Stomach smooth muscle (tissue), 2 donors: ENCODE results near the gene ZMIZ1.

ENCODE experiments used
- H3K27ac ChIP-seq: one replicate; pipeline ENCODE4 v1.7.0; 2013; ENCODE audit warnings: mild to moderate bottlenecking, low read length, inconsistent platforms
- H3K27me3 ChIP-seq, 2 donors: one replicate each; pipeline ENCODE4 v1.7.0; 2013; ENCODE audit warnings: low read length in 2 of 2; ENCODE audit not compliant: insufficient read depth in 2 of 2, control insufficient read depth in 1 of 2
- H3K36me3 ChIP-seq, 2 donors: one replicate each; pipeline ENCODE4 v1.7.0; 2013; ENCODE audit warnings: low read length in 2 of 2; ENCODE audit not compliant: control insufficient read depth in 2 of 2, insufficient read depth in 2 of 2
- H3K4me1 ChIP-seq: one replicate; pipeline ENCODE4 v1.7.0; 2013; ENCODE audit warnings: low read length; ENCODE audit not compliant: control insufficient read depth, insufficient read depth
- H3K4me3 ChIP-seq, 2 donors: one replicate each; pipeline ENCODE4 v1.7.0; 2013; ENCODE audit warnings: low read length in 2 of 2
- H3K9ac ChIP-seq, 2 donors: one replicate each; pipeline ENCODE4 v1.7.0; 2013; ENCODE audit warnings: low read length in 2 of 2, mild to moderate bottlenecking in 1 of 2
- H3K9me3 ChIP-seq, 2 donors: one replicate each; pipeline ENCODE4 v1.7.0; 2013; ENCODE audit warnings: low read length in 2 of 2; ENCODE audit not compliant: control insufficient read depth in 2 of 2
- donor health status: healthy.
- donor health status: Pancreatic carcinoma.

Gene ZMIZ1

DNA sequence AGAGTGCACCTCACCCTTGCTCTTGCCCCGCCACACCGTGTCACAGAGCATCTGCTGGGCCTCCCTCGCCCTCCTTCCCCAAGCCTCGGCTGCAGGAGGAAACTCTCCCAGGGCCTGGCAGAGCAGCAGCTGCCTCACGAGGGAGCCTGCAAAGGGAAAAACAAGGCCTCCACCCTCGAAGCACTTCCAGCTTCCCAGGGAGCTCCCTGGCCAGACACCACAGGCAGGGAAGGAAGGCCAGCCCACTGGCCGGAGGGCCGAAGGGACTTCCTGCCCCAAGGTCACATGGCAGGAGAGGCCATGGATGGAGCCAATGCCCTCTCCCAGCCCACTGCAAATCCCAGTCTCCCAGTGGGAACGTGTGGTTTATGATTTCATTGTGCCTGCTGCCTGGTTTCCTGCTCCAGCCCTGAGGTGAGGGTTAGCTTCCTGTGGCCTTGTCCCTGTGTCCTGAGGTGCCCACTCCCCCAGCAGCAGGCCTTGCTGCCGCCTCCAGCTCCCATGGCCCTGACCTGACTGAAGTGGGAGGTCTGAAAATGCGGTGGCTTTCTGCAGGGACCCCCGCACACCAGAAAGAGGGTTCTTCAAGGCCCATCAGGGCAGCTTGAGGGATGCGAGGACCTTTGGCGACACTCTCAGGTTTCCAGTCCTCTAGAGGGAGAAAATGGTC is 178.0 kb downstream of the ZMIZ1 start:
- Histone ChIP-seq H3K27ac (peak overlapping the region; percentile 93), H3K9ac (peak overlapping the region in 1 of 2 donors; percentile 66), H3K36me3 (no peaks in the 10 kb centered on the region), H3K27me3 (no peaks in the 10 kb centered on the region), H3K4me1 (peaks cover 86% of the 10 kb centered on the region), H3K4me3 (peak overlapping the region in 1 of 2 donors; percentile 29), H3K9me3 (no peaks in the 10 kb centered on the region)

DNA sequence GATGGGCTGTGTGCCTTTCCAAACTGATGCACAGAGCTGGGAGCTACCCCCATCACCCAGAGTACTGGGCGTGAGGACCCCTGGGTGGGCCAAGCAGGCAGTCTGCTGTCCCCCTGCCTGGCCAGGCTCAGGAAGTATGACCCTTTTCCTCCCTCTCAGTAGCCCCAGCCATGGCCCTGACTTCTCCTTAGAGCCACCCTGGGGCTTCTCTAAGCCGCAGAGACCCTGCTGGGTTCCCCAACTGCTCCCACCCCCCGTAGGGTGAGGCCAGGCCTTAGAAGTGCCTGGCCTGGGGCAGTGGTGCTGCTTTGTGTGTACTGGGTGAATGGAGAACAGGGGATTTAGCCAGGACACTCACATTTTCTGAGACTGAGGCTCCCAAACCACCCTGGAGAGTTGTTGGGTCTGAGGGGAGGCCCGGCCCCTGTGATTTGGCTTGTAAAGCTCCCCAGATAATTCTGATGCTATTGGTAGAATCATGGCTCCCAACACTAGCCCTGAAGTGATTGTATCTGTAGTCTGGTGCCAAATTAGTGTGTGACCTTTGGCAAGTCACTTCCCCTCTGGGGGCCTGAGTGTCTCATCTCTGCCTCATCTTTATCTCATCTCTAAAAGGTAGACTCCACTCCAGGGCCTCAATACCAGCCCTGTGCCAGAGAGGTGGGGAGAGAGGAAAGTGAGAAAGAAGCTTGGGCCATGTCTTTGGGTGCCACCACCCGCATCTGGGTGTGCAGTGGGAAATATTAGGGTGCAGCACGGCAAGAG is 178.8 kb downstream of the ZMIZ1 start:
- Histone ChIP-seq H3K4me1 (peaks cover 80% of the 10 kb centered on the region), H3K4me3 (no peak overlapping the region), H3K9ac (peak overlapping the region; percentile 21 to 34), H3K27me3 (no peaks in the 10 kb centered on the region), H3K36me3 (peaks cover 0 to 3% of the 10 kb centered on the region in 2 donors), H3K9me3 (no peaks in the 10 kb centered on the region), H3K27ac (peak overlapping the region; percentile 93)

DNA sequence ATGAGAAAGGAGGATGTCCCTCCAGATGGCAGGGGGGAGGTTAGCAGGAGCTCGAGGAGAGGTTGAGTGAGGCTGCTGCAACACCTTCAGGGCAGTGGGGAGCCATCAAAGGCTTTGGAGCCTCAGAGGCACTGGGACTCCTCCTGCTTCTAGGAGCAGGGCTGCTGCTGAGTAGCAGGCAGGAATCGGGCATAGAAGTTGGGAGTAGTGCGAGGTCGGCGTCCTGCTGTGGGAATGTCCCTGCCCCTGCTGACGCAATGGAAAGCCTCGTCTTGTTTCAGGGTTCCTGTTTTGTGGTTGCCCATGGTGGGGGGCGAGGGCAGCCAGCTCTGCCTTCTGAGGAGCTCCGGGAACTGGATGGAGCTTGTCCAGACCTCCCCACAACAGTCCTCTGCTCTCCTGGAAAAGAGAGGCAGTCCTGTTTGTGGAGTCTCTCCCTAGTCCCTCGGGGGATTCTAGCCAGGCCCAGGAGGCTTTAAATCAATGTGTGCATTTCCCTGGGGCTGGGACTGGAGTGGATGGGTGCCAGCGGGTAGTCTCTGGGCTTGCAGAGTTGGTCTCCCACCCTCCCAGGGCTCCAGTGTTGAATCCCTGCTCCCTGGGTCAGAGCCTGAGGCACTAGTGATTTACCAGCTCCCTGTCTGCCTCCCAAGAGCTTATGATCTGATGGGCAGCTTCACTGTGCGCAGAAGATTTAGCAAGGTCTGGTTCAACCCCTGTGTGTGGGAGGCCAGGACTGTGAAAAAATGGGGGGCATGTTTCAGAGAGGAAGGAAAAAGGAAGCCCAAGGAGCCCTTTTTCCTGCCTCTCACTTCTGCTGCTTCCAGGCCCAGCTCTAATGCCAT is 179.8 kb downstream of the ZMIZ1 start:
- peak overlapping the region; percentile 34 to 60 for H3K9ac ChIP-seq
- H3K27ac ChIP-seq = peak overlapping the region; percentile 93
- H3K4me3 ChIP-seq = peak overlapping the region in 1 of 2 donors; percentile 35
- peaks cover 0 to 4% of the 10 kb centered on the region in 2 donors for H3K36me3 ChIP-seq
- no peaks in the 10 kb centered on the region for H3K27me3 ChIP-seq
- H3K4me1 ChIP-seq = peaks cover 79% of the 10 kb centered on the region
- no peaks in the 10 kb centered on the region for H3K9me3 ChIP-seq

DNA sequence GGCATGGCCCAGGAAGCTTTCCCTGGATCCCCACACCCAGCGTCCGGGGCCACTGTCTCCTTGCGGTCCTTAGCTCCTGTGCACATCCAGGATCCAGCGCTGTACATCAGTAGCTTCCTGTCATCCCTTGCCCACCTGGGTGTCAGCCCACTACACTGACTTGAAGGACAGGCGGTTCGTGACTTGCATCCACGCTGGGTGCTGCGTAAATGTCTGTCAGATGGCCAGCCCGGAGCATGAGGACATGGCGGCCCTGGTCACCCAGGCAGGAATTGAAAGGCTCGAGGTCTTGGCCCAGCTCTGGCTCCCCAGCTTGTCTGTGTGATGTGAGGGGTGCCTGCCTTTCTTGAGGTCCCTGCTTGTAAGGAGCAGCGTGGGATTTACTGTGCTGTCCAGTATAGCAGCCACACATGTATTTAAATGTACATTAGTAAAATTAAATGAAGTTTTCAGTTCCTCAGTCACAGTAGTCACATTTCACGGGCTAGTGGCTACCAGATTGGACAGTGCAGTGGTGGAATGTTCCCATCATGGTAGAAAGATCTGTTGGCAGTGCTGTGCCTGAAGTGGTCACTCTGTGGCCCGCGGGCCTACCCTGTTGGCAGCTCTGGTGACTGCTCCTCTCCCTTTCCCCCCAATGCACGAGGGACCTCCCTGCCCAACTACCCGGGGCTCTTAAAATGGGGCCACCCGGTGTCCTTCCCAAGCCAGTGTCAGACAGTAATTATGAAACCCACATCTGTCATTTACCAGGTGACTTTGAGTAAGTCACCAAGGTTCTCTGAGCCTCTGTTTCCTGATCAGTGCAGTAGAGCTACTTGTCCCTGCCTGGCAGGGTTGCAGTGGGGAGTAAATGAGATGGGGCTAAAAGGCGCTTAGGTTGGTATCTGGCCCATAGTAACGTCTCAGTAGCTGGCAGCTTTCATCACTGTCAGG is 180.7 kb downstream of the ZMIZ1 start:
- Histone ChIP-seq H3K9me3 (no peaks in the 10 kb centered on the region), H3K9ac (peak overlapping the region; percentile 25 to 60), H3K4me1 (peaks cover 79% of the 10 kb centered on the region), H3K27ac (peak overlapping the region; percentile 93), H3K36me3 (peaks cover 0 to 4% of the 10 kb centered on the region in 2 donors), H3K27me3 (no peaks in the 10 kb centered on the region), H3K4me3 (no peak overlapping the region)

DNA sequence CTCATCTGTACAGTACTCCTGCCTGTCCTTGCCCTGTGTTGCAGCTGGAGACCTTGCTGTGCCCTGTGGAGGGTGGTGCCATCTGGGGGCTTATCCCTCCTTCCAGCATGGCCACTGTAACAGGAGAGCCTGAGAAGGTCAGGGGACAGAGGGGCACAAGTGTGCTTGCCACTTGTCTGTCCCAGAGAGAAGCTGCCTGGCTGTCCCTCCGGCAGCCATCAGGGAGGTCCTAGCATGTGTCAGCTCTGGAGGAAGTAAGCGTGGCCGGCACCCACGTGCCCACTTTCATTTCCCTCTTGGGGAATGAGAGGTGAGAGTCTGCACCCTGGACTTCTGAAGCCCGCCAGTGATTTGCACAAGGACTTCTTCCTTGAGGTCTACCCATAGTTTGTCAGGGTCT is 181.5 kb downstream of the ZMIZ1 start:
- H3K4me3 ChIP-seq = no peak overlapping the region
- H3K4me1 ChIP-seq = peaks cover 76% of the 10 kb centered on the region
- no peak overlapping the region for H3K9ac ChIP-seq
- H3K27ac ChIP-seq = peak overlapping the region; percentile 93
- H3K27me3 ChIP-seq = no peaks in the 10 kb centered on the region
- no peaks in the 10 kb centered on the region for H3K9me3 ChIP-seq
- H3K36me3 ChIP-seq = peaks cover 0 to 4% of the 10 kb centered on the region in 2 donors

DNA sequence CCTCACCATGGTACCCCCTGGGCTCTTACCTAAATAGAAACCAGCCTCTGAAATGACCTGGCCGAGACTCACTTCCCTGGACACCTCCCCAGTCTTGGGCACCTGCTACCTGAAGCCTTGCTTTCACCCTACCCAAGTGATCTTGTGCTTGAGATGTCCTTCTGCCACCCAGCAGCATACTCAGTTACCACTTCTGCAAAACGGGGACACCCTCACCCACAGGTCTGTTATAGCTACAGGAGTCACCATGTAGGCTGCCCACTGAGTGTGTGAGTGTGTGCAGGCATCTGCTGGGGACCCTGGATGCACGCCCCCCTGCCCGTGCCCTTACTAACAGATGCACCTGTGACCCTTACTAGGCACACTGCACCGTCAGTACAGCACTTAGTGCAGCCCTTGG is 183.7 kb downstream of the ZMIZ1 start:
- Histone ChIP-seq H3K9ac (no peak overlapping the region), H3K4me3 (no peak overlapping the region), H3K36me3 (peaks cover 0 to 4% of the 10 kb centered on the region in 2 donors), H3K4me1 (peaks cover 58% of the 10 kb centered on the region), H3K27ac (peak overlapping the region; percentile 6), H3K9me3 (no peaks in the 10 kb centered on the region), H3K27me3 (no peaks in the 10 kb centered on the region)

DNA sequence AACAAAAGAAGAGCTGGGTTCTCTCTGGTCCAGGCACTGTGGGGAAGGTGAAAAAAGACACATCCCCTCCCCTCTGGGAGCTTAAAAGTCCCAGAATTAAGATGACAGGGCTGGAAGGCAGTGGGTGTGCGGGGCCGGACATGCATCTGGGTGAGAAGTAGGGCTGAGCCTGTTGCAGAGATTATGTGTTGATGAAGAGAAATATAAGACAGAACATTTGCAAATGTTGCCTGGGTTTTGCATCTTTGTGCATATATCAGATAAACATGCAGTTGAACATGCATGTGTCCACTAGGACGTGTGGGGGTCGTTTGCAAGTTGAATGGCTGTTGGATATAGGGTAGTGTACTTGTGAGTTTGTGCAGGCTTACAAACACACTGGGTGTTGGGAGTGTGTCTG is 184.2 kb downstream of the ZMIZ1 start:
- Histone ChIP-seq H3K9me3 (no peaks in the 10 kb centered on the region), H3K27ac (no peak overlapping the region), H3K36me3 (peaks cover 0 to 6% of the 10 kb centered on the region in 2 donors), H3K4me3 (no peak overlapping the region), H3K4me1 (peaks cover 56% of the 10 kb centered on the region), H3K9ac (no peak overlapping the region), H3K27me3 (no peaks in the 10 kb centered on the region)

DNA sequence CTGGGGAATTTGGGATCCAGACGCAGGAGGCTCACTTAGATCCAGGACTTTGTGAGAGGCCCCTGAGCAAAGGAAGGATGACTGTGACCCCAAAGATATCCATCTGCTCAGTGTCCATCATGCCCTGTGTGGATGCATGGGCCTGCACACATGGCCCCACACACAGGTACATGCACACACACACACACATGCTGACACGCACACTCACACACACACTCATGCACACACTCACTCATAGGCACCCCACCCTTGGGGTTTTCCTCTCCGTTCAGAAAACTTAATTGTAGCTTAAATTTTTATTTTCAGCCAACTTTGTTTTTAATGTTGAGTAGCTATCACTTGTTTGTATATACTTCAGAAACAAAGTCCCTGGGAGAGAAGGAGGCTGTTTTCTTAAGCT is 184.9 kb downstream of the ZMIZ1 start:
- no peak overlapping the region for H3K27ac ChIP-seq
- no peak overlapping the region for H3K9ac ChIP-seq

DNA sequence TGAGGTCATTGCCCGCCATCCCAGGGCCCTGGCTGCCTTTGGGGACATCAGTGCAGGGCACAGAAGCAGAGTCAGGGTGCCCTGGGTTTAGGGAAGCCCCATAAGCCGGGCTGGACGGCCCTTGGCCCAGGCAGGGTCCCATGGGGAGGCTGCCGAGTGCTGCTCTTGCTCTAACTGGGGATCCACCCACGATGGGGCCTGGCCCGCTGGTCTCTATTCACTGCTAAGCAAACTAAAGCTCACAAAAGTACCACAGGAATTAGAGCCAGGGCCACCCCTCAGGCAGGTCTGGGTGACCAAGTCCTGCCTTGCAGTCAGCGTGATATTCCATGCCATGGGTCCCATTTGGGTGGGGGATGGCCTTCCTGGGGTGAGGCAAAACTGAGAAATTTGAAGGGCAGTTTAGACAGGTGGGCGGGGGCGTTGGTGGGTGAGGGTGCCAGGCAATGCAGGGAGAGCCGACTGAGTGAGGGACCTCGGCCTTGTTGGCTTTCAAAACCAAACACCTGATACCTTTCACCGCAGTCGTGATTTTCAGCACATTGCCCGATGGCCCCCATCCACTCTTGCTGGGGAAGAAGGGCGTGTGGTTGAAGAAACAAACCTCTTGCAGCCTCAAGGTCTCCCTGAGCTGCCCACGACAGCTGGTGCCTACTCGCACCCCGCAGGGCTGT is 185.7 kb downstream of the ZMIZ1 start:
- Histone ChIP-seq H3K9me3 (no peaks in the 10 kb centered on the region), H3K36me3 (peaks cover 0 to 6% of the 10 kb centered on the region in 2 donors), H3K4me1 (peaks cover 53% of the 10 kb centered on the region), H3K9ac (no peak overlapping the region), H3K27me3 (no peaks in the 10 kb centered on the region), H3K27ac (no peak overlapping the region), H3K4me3 (no peak overlapping the region)

More for the DNA sequence above, 184.9 kb downstream of the ZMIZ1 start:
- Histone ChIP-seq H3K36me3 (peaks cover 0 to 6% of the 10 kb centered on the region in 2 donors), H3K9me3 (no peaks in the 10 kb centered on the region), H3K4me3 (no peak overlapping the region), H3K27me3 (no peaks in the 10 kb centered on the region), H3K4me1 (peaks cover 55% of the 10 kb centered on the region)
